H9 (cell line): ENCODE data around the gene SAMD8. TPM values are rescaled to one million over a fixed set of nuclear protein-coding genes. Genes with fewer than 3 reads are reported as not detected.

ENCODE experiments used
- DNase-seq: peaks from one replicate; pipeline ENCODE4 v3.0.0-alpha.2; 2017
- H2AFZ ChIP-seq: one replicate; pipeline ENCODE4 v1.6.1; 2013; ENCODE audit warnings: mild to moderate bottlenecking, low read length, control low read depth, moderate library complexity
- H2AK5ac ChIP-seq: 2 replicates; pipeline ENCODE4 v1.6.1; 2013; ENCODE audit warnings: low read length, control low read depth, mixed read lengths; ENCODE audit not compliant: insufficient read length
- H2BK120ac ChIP-seq: one replicate; pipeline ENCODE4 v1.6.1; 2013; ENCODE audit warnings: low read depth, mild to moderate bottlenecking, low read length, control low read depth, inconsistent platforms; ENCODE audit not compliant: poor library complexity, severe bottlenecking
- H2BK12ac ChIP-seq: 2 replicates; pipeline ENCODE4 v1.6.1; 2013; ENCODE audit warnings: low read length, control low read depth, mixed read lengths, low read depth; ENCODE audit not compliant: insufficient read length
- H2BK15ac ChIP-seq: 2 replicates; pipeline ENCODE4 v1.6.1; 2013; ENCODE audit warnings: low read depth, low read length, control low read depth
- H2BK20ac ChIP-seq: one replicate; pipeline ENCODE4 v1.6.1; 2013; ENCODE audit warnings: low read depth, mild to moderate bottlenecking, low read length, control low read depth, inconsistent platforms; ENCODE audit not compliant: poor library complexity, severe bottlenecking
- H2BK5ac ChIP-seq: 2 replicates; pipeline ENCODE4 v1.6.1; 2013; ENCODE audit warnings: low read length, control low read depth, mixed read lengths; ENCODE audit not compliant: insufficient read length
- H3K14ac ChIP-seq: 2 replicates; pipeline ENCODE4 v1.6.1; 2013; ENCODE audit warnings: low read length, control low read depth; ENCODE audit not compliant: insufficient read depth
- H3K18ac ChIP-seq: 2 replicates; pipeline ENCODE4 v1.6.1; 2013; ENCODE audit warnings: low read depth, mild to moderate bottlenecking, mixed read lengths, low read length, control low read depth; ENCODE audit not compliant: insufficient read length
- H3K23ac ChIP-seq: 2 replicates; pipeline ENCODE4 v1.6.1; 2013; ENCODE audit warnings: low read length, control low read depth, mixed read lengths, low read depth; ENCODE audit not compliant: insufficient read length
- H3K23me2 ChIP-seq: 2 replicates; pipeline ENCODE4 v1.6.1; 2013; ENCODE audit warnings: low read depth, mild to moderate bottlenecking, mixed read lengths, low read length, control low read depth; ENCODE audit not compliant: insufficient read length, poor library complexity, severe bottlenecking
- H3K27ac ChIP-seq: 2 replicates; pipeline ENCODE4 v1.5.1; 2013; ENCODE audit warnings: low read length, control low read depth, mixed read lengths, low read depth; ENCODE audit not compliant: insufficient read length
- H3K27me3 ChIP-seq: 2 replicates; pipeline ENCODE4 v1.6.1; 2013; ENCODE audit warnings: low read length, control low read depth, inconsistent platforms; ENCODE audit not compliant: insufficient read depth
- H3K4ac ChIP-seq: 2 replicates; pipeline ENCODE4 v1.6.1; 2013; ENCODE audit warnings: low read depth, mild to moderate bottlenecking, control low read depth, inconsistent platforms, low read length, moderate library complexity
- H3K4me1 ChIP-seq: 2 replicates; pipeline ENCODE4 v1.6.1; 2013; ENCODE audit warnings: low read length, control low read depth, inconsistent platforms; ENCODE audit not compliant: insufficient read depth
- H3K4me2 ChIP-seq: 2 replicates; pipeline ENCODE4 v1.6.1; 2013; ENCODE audit warnings: low read length, control low read depth, mixed read lengths; ENCODE audit not compliant: insufficient read length, insufficient read depth
- H3K56ac ChIP-seq: 2 replicates; pipeline ENCODE4 v1.6.1; 2013; ENCODE audit warnings: low read depth, mild to moderate bottlenecking, mixed read lengths, low read length, control low read depth; ENCODE audit not compliant: insufficient read length
- H3K79me1 ChIP-seq: 2 replicates; pipeline ENCODE4 v1.6.1; 2013; ENCODE audit warnings: low read depth, mild to moderate bottlenecking, moderate library complexity, low read length, control low read depth, inconsistent platforms; ENCODE audit not compliant: insufficient read depth, poor library complexity, severe bottlenecking
- H3K79me2 ChIP-seq: 2 replicates; pipeline ENCODE4 v1.6.1; 2013; ENCODE audit warnings: low read length, control low read depth, inconsistent platforms; ENCODE audit not compliant: insufficient read depth
- H3K9ac ChIP-seq: 2 replicates; pipeline ENCODE4 v1.6.1; 2013; ENCODE audit warnings: low read length, control low read depth, mixed read lengths; ENCODE audit not compliant: insufficient read length; ENCODE audit errors: extremely low read depth
- H3K9me3 ChIP-seq: one replicate; pipeline ENCODE4 v1.6.1; 2013; ENCODE audit warnings: low read depth, low read length, inconsistent platforms; ENCODE audit not compliant: control insufficient read depth
- H3T11ph ChIP-seq: one replicate; pipeline ENCODE4 v1.6.1; 2013; ENCODE audit warnings: mild to moderate bottlenecking, low read length, control low read depth, inconsistent platforms
- H4K20me1 ChIP-seq: one replicate; pipeline ENCODE4 v1.6.1; 2013; ENCODE audit not compliant: control insufficient read depth, insufficient read length, insufficient read depth
- H4K5ac ChIP-seq: 2 replicates; pipeline ENCODE4 v1.6.1; 2013; ENCODE audit warnings: low read depth, mild to moderate bottlenecking, mixed read lengths, low read length, control low read depth; ENCODE audit not compliant: insufficient read length
- H4K8ac ChIP-seq: replicated peaks from 2 replicates; pipeline ENCODE4 v1.6.1; 2013; ENCODE audit warnings: low read length, control low read depth, mixed read lengths, low read depth; ENCODE audit not compliant: insufficient read length
- H4K91ac ChIP-seq: 2 replicates; pipeline ENCODE4 v1.6.1; 2013; ENCODE audit warnings: low read depth, mild to moderate bottlenecking, moderate library complexity, mixed read lengths, low read length, control low read depth; ENCODE audit not compliant: insufficient read length
- H3K27ac Mint-ChIP-seq, 3 experiments: 2 replicates in 2 of 3; 3 replicates in 1 of 3; pipeline ENCODE4 v1.8.0; 2020 to 2021; ENCODE audit warnings: mixed read lengths in 3 of 3, mild to moderate bottlenecking in 1 of 3, moderate library complexity in 1 of 3
- H3K27me3 Mint-ChIP-seq: 2 replicates; pipeline ENCODE4 v1.8.0; 2021; ENCODE audit warnings: low read depth, mild to moderate bottlenecking, moderate library complexity, mixed read lengths
- H3K36me3 Mint-ChIP-seq, 3 experiments: 2 replicates in 2 of 3; 3 replicates in 1 of 3; pipeline ENCODE4 v1.8.0; 2020 to 2021; ENCODE audit warnings: low read depth in 3 of 3, mixed read lengths in 3 of 3; ENCODE audit not compliant: insufficient read depth in 1 of 3
- H3K4me1 Mint-ChIP-seq, 2 experiments: 2 replicates each; pipeline ENCODE4 v1.8.0; 2020; ENCODE audit warnings: mixed read lengths in 2 of 2
- H3K4me3 Mint-ChIP-seq, 2 experiments: 2 replicates in 1 of 2; 3 replicates in 1 of 2; pipeline ENCODE4 v1.8.0; 2020 to 2021; ENCODE audit warnings: mild to moderate bottlenecking in 2 of 2, mixed read lengths in 2 of 2, moderate library complexity in 1 of 2
- H3K9me3 Mint-ChIP-seq, 2 experiments: 2 replicates in 1 of 2; 3 replicates in 1 of 2; pipeline ENCODE4 v1.8.0; 2020; ENCODE audit warnings: mild to moderate bottlenecking in 2 of 2, mixed read lengths in 2 of 2, moderate library complexity in 1 of 2
- CTCF ChIP-seq: fragments of 200-600 bp; sonication (generic); conservative IDR thresholded peaks from 3 replicates; pipeline ENCODE4 v1.8.0; 2021; ENCODE audit warnings: antibody characterized with exemption, mild to moderate bottlenecking
- WGBS: extraction: QIAGEN DNeasy Blood & Tissue Kit; methylation state at CpG from one replicate; pipeline ENCODE4 v1.1.7; 2013; ENCODE audit warnings: missing lambda C conversion rate, low lambda C conversion rate, mixed read lengths; ENCODE audit not compliant: insufficient read length; ENCODE audit errors: extremely low coverage; 5-methylcytosine and 5-hydroxymethylcytosine counted together
- total RNA-seq: library from RNA; stranded (reverse); gene quantifications from 2 replicates; pipeline ENCODE4 v1.2.1, GENCODE V29; 2021

The SAMD8 gene
- total RNA-seq, 1 experiment from 2014 or later: 18.8 TPM

- no peaks in the 10 kb centered on the region for H3K79me1 ChIP-seq
- H2AFZ ChIP-seq: no peak overlapping the region
- Mint-ChIP-seq H3K4me3 (peak overlapping the region; percentile 87 to 94), H3K27me3 (peaks cover 3% of the 10 kb centered on the region; the same call in 1 of the 2 replicates), H3K36me3 (peaks cover 29 to 37% (median 37%) of the 10 kb centered on the region in 3 experiments), H3K9me3 (peaks cover 0 to 3% of the 10 kb centered on the region in 2 experiments; a peak in 1 of 5 replicates), H3K4me1 (peaks cover 35 to 42% of the 10 kb centered on the region in 2 experiments), H3K27ac (peak overlapping the region; percentile 93 to 98 (median 97))
- no peak overlapping the region for H2BK12ac ChIP-seq
- H3K14ac ChIP-seq: peak overlapping the region; percentile 88
- no peak for TF ChIP-seq CTCF
- no peak overlapping the region for H3K56ac ChIP-seq
- H3K4ac ChIP-seq: no peak overlapping the region
- H2AK5ac ChIP-seq: no peak overlapping the region
- H3T11ph ChIP-seq: no peak overlapping the region
- H3K9me3 ChIP-seq: no peaks in the 10 kb centered on the region
- no peaks in the 10 kb centered on the region for H3K27me3 ChIP-seq
- H2BK5ac ChIP-seq: no peak overlapping the region
- H4K20me1 ChIP-seq: no peaks in the 10 kb centered on the region
- H3K27ac ChIP-seq: no peak overlapping the region
- no peak for DNase-seq
- H3K9ac ChIP-seq: peak overlapping the region; percentile 40
- peaks cover 17% of the 10 kb centered on the region for H3K4me1 ChIP-seq
- H3K23ac ChIP-seq: no peak overlapping the region
- H3K79me2 ChIP-seq: peaks cover 21% of the 10 kb centered on the region; the same call in 1 of the 2 replicates
- WGBS: no CpG with 5 or more reads among the region's 19 CpGs
- no peak overlapping the region for H2BK120ac ChIP-seq
- H2BK20ac ChIP-seq: no peak overlapping the region
- H4K8ac ChIP-seq: no peak overlapping the region
- no peak overlapping the region for H4K91ac ChIP-seq
- no peak overlapping the region for H4K5ac ChIP-seq
- H3K23me2 ChIP-seq: peaks cover 5% of the 10 kb centered on the region
- peak overlapping the region; percentile 73 for H3K4me2 ChIP-seq
- H3K18ac ChIP-seq: peak overlapping the region; percentile 36
- no peak overlapping the region for H2BK15ac ChIP-seq
Measured at GRCh38 chr10:75209921-75210281, 98.4 kb downstream of the SAMD8 start.
